Osteoblast (primary cell): ENCODE data around the gene SLC30A2. TPM values are rescaled to one million over a fixed set of nuclear protein-coding genes. Genes with fewer than 3 reads are reported as not detected.

Experiments used
- DNase-seq: peaks from one replicate; pipeline ENCODE4 v3.0.0; 2011; ENCODE audit warnings: low spot score, mixed read lengths; ENCODE audit not compliant: insufficient read length; ENCODE audit errors: missing footprints
- H2AFZ ChIP-seq: 2 replicates; pipeline ENCODE4 v1.6.0; 2011; ENCODE audit warnings: mild to moderate bottlenecking, low read length
- H3K27ac ChIP-seq: 2 replicates; pipeline ENCODE4 v1.5.1; 2011; ENCODE audit warnings: mild to moderate bottlenecking, low read depth, low read length, moderate library complexity
- H3K27me3 ChIP-seq: 2 replicates; pipeline ENCODE4 v1.6.0; 2012; ENCODE audit warnings: mild to moderate bottlenecking, control low read depth, inconsistent platforms, low read length, moderate library complexity; ENCODE audit not compliant: insufficient read depth
- H3K36me3 ChIP-seq: 2 replicates; pipeline ENCODE4 v1.5.1; 2011; ENCODE audit warnings: mild to moderate bottlenecking, low read length, control low read depth, moderate library complexity; ENCODE audit not compliant: insufficient read depth
- H3K4me1 ChIP-seq: 2 replicates; pipeline ENCODE4 v1.5.1; 2011; ENCODE audit warnings: mild to moderate bottlenecking, low read length, control low read depth, moderate library complexity; ENCODE audit not compliant: insufficient read depth
- H3K4me2 ChIP-seq: 2 replicates; pipeline ENCODE4 v1.6.0; 2011; ENCODE audit warnings: mild to moderate bottlenecking, low read length; ENCODE audit not compliant: insufficient read depth
- H3K4me3 ChIP-seq: fragments of 200-600 bp; sonication (generic); 3 replicates; pipeline ENCODE4 v1.5.1; 2012; ENCODE audit warnings: mild to moderate bottlenecking, low read length, inconsistent platforms; ENCODE audit not compliant: insufficient read depth
- H3K79me2 ChIP-seq: 2 replicates; pipeline ENCODE4 v1.6.0; 2012; ENCODE audit warnings: mild to moderate bottlenecking, low read length, control low read depth, inconsistent platforms; ENCODE audit not compliant: insufficient read depth
- H3K9me3 ChIP-seq: 2 replicates; pipeline ENCODE4 v1.5.1; 2011; ENCODE audit warnings: low read depth, low read length, control low read depth
- H4K20me1 ChIP-seq: 2 replicates; pipeline ENCODE4 v1.6.0; 2012; ENCODE audit warnings: mild to moderate bottlenecking, low read length, control low read depth; ENCODE audit not compliant: insufficient read depth
- CTCF ChIP-seq: IDR thresholded peaks from 2 replicates; pipeline ENCODE4 v1.5.1; 2011; ENCODE audit warnings: mild to moderate bottlenecking, low read depth, low read length, moderate library complexity; ENCODE audit errors: extremely low read depth
- total RNA-seq: library from RNA; depleted of rRNA; stranded (reverse); fragments of >200 nt; gene quantifications from 2 replicates; pipeline ENCODE4 v1.2.3, GENCODE V29; 2012

The SLC30A2 gene
- total RNA-seq, 1 donor = not detected

DNA sequence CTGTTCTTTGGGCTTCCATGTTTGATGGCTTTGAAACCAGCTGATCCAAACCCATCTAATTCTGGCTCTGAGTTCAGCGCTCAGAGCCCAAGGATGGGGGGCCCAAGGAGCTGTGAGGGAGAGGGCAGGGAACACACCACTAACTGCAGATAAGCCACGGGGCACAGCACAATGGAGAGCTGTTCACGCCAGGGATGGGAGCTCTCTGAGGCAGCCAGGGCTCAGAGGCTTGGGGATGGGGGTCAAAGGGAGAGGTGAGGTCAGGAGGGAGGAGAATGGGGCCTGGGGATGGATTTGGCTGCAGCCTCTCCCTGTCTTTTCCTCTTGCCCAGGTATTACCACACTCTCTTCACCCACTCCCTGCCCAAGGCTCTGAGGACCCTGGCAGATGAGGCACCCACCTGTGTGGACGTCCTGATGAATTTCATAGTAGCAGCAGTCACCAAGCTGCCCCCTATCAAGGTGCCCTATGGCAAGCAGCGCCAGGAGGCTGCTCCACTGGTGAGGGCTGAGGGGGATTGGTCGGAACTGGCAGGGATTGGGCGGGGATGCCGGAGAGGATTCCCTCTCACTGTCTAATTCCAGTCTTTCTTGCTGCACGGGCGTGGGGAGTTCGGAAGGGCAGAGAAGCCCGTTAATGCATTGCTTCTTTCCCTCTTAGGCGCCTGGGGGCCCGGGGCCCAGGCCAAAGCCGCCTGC lies 11.3 kb downstream of the SLC30A2 start:
- no peak for DNase-seq
- no peaks in the 10 kb centered on the region for H4K20me1 ChIP-seq
- peaks cover 31% of the 10 kb centered on the region for H3K4me1 ChIP-seq
- H3K27me3 ChIP-seq = no peaks in the 10 kb centered on the region
- no peaks in the 10 kb centered on the region for H3K79me2 ChIP-seq
- no peaks in the 10 kb centered on the region for H3K9me3 ChIP-seq
- H2AFZ ChIP-seq = peak overlapping the region; percentile 95
- no peak for TF ChIP-seq CTCF
- peak overlapping the region; percentile 98 for H3K4me2 ChIP-seq
- H3K36me3 ChIP-seq = no peaks in the 10 kb centered on the region
- H3K4me3 ChIP-seq = peak overlapping the region; percentile 89
- H3K27ac ChIP-seq = no peak overlapping the region

DNA sequence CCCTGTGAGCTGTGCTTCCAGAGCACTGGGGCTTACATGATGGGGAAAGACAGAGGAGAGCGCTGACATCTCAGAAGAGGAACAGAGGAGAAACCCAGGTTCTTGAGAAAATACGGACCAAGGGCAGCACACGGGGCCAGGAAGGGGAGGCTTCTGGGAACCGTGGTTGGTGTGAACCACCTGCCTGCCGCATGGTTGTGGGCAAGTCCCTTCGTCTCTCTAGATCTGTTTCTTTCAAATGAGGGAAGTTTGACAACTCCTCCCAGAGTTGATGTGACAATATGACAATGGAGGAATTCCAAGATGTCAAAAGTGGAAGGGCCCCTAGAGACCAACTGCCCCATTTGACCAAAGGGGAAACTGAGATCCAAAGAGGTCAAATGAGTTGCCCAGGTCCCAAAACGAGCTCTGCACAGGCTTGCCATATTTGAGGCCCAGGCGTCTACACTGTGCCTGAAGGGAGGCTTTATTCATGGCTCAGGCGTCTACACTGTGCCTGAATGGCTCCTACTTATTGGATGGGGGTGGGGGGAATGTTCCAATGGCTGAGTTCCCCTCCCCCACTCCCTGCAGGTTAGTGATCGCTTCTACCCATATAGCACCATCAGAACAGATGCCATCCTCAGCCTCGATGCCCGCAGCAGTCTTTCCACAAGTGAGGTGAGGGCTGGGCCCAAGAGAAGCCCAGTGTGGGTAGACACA lies 13.1 kb downstream of the SLC30A2 start:
- Histone ChIP-seq H3K4me3 (no peak overlapping the region), H3K9me3 (no peaks in the 10 kb centered on the region), H3K27ac (no peak overlapping the region), H3K4me2 (no peak overlapping the region), H4K20me1 (no peaks in the 10 kb centered on the region), H3K79me2 (no peaks in the 10 kb centered on the region), H2AFZ (no peak overlapping the region), H3K27me3 (no peaks in the 10 kb centered on the region), H3K36me3 (no peaks in the 10 kb centered on the region), H3K4me1 (peaks cover 36% of the 10 kb centered on the region)
- TF ChIP-seq CTCF = no peak
- peak; percentile 29 for DNase-seq

DNA sequence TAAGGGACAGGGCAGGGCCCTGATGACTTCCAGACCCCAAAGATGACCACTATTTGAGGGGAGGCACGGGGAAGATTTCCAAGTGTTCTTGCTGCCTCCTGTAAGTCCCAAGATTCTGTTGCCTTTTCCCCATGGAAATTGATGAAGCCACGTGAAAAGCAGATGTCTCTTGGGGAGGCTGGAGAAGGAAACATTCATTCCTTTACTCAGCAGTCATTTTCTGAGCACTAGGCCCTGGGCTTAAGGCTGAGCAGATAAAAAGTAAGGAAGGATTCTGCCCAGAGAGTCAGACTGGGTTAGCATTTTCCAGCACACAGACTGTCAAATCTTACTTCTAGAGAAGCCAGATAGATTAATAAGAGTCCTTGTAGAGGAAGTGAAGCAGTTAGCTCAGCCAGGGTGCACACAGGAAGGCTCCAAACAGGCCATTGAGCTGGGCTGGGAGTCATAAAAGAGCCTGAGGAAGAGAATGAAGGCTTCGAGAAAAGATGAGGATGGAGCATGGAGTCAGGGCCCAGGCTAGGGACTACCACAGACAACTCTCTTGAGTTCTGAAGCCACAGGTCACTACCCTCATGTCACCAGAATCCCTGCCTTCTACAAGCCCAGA lies 14.2 kb downstream of the SLC30A2 start:
- peaks cover 3% of the 10 kb centered on the region for H3K36me3 ChIP-seq
- no peak overlapping the region for H3K4me3 ChIP-seq
- H3K4me2 ChIP-seq = no peak overlapping the region
- peak; percentile 95 for DNase-seq
- H3K27ac ChIP-seq = peak overlapping the region; percentile 27
- H3K79me2 ChIP-seq = no peaks in the 10 kb centered on the region
- TF ChIP-seq CTCF = no peak
- peak overlapping the region; percentile 11 for H2AFZ ChIP-seq
- H3K4me1 ChIP-seq = peaks cover 35% of the 10 kb centered on the region
- H3K27me3 ChIP-seq = no peaks in the 10 kb centered on the region
- H3K9me3 ChIP-seq = no peaks in the 10 kb centered on the region
- H4K20me1 ChIP-seq = no peaks in the 10 kb centered on the region

DNA sequence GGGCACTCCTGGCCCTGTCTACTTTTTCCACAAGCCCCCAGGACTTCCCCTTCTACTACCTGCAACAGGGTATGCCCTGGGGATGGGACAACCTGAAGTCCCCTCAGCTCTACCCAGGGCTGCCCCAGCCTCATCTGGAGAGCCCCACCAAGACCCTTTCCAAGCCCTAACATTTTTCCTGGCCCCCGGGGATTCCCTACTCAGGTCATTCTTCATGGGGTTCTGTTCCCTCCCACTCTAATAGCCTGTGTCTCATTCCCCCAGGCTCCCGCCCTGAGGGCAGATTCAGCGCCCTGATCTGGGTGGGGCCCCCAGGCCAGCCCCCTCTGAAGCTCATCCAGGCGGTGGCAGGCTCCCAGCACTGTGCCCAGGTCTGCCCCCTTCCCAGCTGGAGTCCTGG lies 14.7 kb downstream of the SLC30A2 start:
- Histone ChIP-seq H3K27me3 (no peaks in the 10 kb centered on the region), H3K27ac (peak overlapping the region; percentile 27), H4K20me1 (no peaks in the 10 kb centered on the region), H2AFZ (no peak overlapping the region), H3K9me3 (no peaks in the 10 kb centered on the region), H3K4me3 (no peak overlapping the region), H3K4me1 (peaks cover 30% of the 10 kb centered on the region), H3K4me2 (no peak overlapping the region), H3K79me2 (no peaks in the 10 kb centered on the region), H3K36me3 (peaks cover 5% of the 10 kb centered on the region)
- peak; percentile 39 for DNase-seq
- TF ChIP-seq CTCF = no peak
